GM19023 (cell line): ENCODE results near the gene UPB1.

Source experiments
- ATAC-seq: cut with Tn5 transposase; IDR thresholded peaks from one replicate; pipeline ENCODE4 v1.9.1; 2021; ENCODE audit warnings: mild to moderate bottlenecking, moderate library complexity; ENCODE audit not compliant: unreplicated experiment

UPB1 gene

GRCh38 chr22:24555165-24556039 is 60.3 kb downstream of the UPB1 start, which contains the start of gene SNRPD3:
Gene SNRPD3, plus strand, starts transcription at chr22:24555999. Its CDS starts 1,676 bp downstream, at chr22:24557675.
- peak; percentile 72 for ATAC-seq

DNA sequence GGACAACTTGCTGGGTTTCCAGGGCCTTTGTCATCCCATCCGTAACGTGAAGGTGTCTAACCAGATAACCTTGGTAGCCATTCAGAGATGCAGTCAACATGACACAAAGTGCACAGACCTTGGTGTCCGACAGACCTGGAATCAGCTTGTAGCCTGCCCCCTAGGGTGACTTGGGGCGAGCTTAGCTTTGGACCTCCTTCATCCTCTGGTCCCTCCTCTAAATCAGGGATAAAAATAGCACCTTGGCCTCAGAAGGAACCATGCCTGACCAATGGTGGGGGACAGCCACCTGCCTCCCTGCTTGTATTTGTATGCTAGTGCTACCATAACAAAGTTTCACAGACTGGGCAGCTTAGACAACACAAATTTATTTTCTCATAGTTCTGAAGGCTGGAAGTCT is 64.3 kb downstream of the UPB1 start:
- ATAC-seq, result no peak

DNA sequence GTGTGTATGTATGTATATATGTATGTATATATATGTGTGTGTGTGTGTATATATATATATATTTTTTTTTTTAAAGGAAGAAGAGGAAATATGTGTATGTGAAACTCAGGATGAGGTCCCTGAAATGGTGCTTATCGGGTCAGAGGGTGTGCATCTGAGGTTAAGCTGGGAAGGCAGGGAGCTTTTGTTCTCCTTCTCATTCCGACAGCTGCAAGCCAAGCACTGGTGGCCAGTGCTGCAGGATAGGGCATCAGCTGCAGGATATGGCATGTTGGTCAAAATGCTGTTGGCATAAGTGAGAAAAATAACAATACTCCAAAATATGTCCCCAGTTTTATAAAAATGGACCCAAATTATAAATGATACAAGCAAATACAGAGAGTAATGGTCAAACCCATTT is 68.1 kb downstream of the UPB1 start:
- no peak for ATAC-seq

GRCh38 chr22:24564376-24565058 is 69.4 kb downstream of the UPB1 start:
- ATAC-seq, result no peak

DNA sequence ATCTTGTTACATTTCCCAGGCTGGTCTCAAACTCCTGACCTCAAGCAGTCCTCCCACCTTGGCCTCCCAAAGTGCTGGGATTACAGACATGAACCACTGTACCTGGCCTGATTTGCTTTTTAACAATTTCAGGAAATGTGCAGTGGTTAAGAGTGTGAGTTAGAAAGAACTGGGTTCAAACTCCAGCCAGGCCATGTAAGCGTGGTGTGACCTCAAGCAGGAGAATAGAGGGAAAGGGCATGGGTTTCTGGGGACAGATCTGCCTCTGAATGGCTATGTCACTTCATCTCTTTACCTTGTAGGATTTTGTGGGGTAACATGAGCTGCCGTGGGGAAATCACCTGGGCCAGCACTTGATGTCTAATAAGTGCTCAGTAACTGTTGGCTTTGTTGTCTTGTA is 69.9 kb downstream of the UPB1 start:
- no peak for ATAC-seq

DNA sequence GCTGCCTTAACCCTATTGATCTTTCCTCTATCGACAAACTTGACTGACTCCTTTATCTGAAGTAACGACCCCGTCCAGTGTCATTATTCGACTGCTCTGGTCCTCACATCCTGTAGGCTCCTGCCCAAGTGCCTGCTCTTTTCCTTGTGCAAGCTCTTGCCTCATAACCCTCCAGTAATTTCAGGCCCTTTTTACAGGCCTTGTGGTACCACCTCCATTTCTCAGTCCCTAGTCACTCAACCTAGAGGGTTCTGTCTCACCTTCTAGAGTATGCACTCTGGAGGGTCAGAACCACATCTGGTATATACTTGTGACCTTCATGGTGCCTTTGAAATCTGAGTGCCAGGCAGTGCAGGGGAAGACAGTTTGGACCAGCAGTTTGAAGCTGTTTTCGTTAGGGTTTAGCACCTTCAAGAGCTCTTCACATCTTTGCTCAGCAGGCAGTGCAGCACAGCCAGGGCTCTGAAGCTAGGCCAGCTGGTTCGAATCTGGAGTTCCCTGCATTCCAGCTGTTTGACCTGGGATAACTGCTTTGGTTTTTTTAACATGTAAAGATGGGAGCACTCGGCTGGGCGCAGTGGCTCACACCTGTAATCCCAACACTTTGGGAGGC is 71.9 kb downstream of the UPB1 start:
- ATAC-seq, result no peak

- no peak for ATAC-seq
Observed at GRCh38 chr22:24567668-24568067, 72.5 kb downstream of the UPB1 start.

DNA sequence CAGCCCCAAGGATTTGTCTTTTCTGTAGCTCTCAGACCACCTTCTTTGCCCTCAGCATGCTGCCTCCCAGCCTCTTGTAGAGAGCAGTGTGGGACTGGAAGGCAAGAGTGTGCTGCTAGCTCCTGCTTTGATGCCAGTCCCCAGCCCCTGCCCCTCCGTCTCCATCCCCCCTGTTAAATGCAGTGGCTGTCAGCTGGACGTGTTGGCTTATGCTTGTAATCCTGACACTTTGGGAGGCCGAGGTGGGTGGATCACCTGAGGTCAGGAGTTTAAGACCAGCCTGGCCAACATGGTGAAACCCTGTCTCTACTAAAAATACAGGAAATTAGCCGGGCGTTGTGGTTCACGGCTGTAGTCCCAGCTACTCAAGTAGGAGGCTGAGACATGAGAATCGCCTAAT is 76.1 kb downstream of the UPB1 start:
- no peak for ATAC-seq

DNA sequence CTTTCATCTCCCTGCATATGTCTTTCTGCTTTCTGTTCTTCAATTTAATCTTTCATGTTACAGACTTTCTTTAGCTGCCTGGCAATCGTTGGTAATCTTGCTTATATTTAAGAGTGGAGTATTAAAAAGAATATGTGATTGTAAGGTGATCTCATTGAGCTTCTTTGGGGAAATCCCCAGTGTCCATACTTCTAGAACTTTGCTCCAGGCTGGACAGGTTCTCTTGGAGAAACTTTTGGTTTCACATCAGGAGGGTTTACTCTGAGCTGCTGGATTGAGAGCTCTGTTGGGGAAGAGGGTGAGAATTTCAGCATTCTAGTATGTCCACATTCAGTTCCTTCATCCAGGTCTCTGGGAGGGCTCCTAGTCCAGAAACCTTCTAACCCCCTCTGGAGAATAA is 81.6 kb downstream of the UPB1 start:
- no peak for ATAC-seq
